Lower lobe of right lung (tissue), 2 donors: ENCODE measurements around the gene GNB1. TPM values are rescaled to one million over a fixed set of nuclear protein-coding genes. Genes with fewer than 3 reads are reported as not detected.

Source experiments
- ATAC-seq, 2 donors: fragments of 200-7000 bp; cut with Tn5 transposase; one replicate each; pipeline ENCODE4 v1.9.1; 2020 to 2022; ENCODE audit warnings: mild to moderate bottlenecking in 2 of 2, moderate library complexity in 2 of 2
- DNase-seq: peaks from one replicate; pipeline ENCODE4 v3.0.0-alpha.2; 2020
- H3K27ac ChIP-seq: fragments of 200-600 bp; one replicate; pipeline ENCODE4 v1.8.0; 2022
- H3K27me3 ChIP-seq: fragments of 200-600 bp; one replicate; pipeline ENCODE4 v1.8.0; 2022; ENCODE audit warnings: low read depth
- H3K36me3 ChIP-seq: fragments of 200-600 bp; one replicate; pipeline ENCODE4 v1.8.0; 2022; ENCODE audit warnings: mild to moderate bottlenecking
- H3K4me1 ChIP-seq: fragments of 200-600 bp; one replicate; pipeline ENCODE4 v1.8.0; 2022
- H3K4me3 ChIP-seq: fragments of 200-600 bp; one replicate; pipeline ENCODE4 v1.8.0; 2022; ENCODE audit warnings: mild to moderate bottlenecking
- H3K9me3 ChIP-seq: fragments of 200-600 bp; one replicate; pipeline ENCODE4 v1.8.0; 2022
- intact Hi-C: fragments of 100-400 bp; cut with DNase I; formaldehyde crosslinking; loops from one replicate; pipeline ENCODE4 v1.11.0; 2022
- total RNA-seq: library from RNA; stranded (reverse); fragmentation: NEBNext Ultra II Directional; extraction: Animal tissue kit (Norgen Biotek cat#: 25700); gene quantifications from one replicate; pipeline ENCODE4 v1.2.1, GENCODE V29; 2021
- TF ChIP-seq, protein P1 (sequence below): fragments of 200-600 bp; IDR thresholded peaks from one replicate; pipeline ENCODE4 v1.8.0; 2022; ENCODE audit warnings: antibody characterized with exemption, mild to moderate bottlenecking
- donor health status: DM: no; HTN: yes; CAD: no; lungs with severe emphysema.

The GNB1 gene
- total RNA-seq, 1 donor from 2014 or later: 341 TPM

- no peaks in the 10 kb centered on the region for H3K36me3 ChIP-seq
- peak within 1 kb of the TSS; percentile 65 for H3K4me3 ChIP-seq
- ATAC-seq: peak; percentile 30 to 49
- TF ChIP-seq, protein P1, sequence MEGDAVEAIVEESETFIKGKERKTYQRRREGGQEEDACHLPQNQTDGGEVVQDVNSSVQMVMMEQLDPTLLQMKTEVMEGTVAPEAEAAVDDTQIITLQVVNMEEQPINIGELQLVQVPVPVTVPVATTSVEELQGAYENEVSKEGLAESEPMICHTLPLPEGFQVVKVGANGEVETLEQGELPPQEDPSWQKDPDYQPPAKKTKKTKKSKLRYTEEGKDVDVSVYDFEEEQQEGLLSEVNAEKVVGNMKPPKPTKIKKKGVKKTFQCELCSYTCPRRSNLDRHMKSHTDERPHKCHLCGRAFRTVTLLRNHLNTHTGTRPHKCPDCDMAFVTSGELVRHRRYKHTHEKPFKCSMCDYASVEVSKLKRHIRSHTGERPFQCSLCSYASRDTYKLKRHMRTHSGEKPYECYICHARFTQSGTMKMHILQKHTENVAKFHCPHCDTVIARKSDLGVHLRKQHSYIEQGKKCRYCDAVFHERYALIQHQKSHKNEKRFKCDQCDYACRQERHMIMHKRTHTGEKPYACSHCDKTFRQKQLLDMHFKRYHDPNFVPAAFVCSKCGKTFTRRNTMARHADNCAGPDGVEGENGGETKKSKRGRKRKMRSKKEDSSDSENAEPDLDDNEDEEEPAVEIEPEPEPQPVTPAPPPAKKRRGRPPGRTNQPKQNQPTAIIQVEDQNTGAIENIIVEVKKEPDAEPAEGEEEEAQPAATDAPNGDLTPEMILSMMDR: no peak
- no peaks in the 10 kb centered on the region for H3K9me3 ChIP-seq
- H3K27me3 ChIP-seq: no peaks in the 10 kb centered on the region
- intact Hi-C loops: no loop called here
- peaks cover 13% of the 10 kb centered on the region for H3K4me1 ChIP-seq
- no peak for DNase-seq
- H3K27ac ChIP-seq: peak within 1 kb of the TSS; percentile 68
Observed at GRCh38 chr1:1918901-1919303, 28.0 kb upstream of the GNB1 start, which contains the start of gene TMEM52. TSS of gene TMEM52 (minus strand) at chr1:1919279. CDS start at chr1:1919265, 14 bp downstream.

DNA sequence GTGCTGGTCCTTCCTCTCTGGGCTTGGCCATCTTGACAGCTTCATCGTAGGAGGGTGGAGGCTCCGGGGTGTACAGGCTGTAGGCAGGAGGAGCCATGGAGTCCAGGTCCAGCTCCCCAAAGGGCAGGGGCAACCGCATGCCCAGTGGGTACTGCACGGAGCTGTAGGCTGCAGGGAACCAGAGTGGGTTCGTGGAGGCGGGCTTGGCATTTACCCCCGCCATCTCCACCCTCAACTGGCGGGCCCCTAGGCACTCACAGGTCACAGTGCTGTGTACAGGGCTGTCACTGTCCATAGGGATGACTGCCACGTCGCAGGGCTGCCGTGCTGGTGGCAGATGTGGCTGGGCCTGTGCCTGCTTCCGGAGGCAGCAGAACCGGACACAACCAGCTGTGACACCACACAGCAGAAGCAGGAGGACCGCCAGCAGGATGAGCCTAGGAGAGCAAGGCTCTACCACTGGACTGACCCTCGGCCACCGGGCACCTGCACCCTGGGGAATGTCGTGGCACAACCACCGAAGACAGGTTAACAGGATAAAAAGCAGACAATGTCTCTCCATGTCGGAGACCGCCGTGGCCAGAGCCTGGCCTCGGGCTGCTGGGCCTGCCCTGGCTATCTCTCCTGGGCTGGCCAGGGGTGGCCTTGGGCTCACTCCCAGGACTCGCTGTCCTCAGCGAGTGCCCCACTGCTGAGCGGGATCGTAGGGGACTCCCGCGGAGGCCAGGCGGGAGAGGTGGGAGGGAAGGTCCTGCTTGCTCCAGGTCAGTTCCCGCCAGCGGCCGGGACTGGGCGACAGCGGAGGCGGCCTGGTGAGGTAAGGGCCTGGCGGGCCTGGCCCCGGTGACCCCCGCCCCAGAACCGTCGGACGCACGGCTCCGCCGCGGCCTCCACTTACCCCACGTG is 27.4 kb upstream of the GNB1 start:
- Histone ChIP-seq H3K4me1 (peaks cover 13% of the 10 kb centered on the region), H3K36me3 (no peaks in the 10 kb centered on the region), H3K4me3 (peak overlapping the region; percentile 65), H3K27me3 (no peaks in the 10 kb centered on the region), H3K27ac (peak overlapping the region; percentile 53), H3K9me3 (no peaks in the 10 kb centered on the region)
- ATAC-seq: no peak
- intact Hi-C loops: no loop called here
- DNase-seq: peak; percentile 50
- TF ChIP-seq, protein P1: no peak

GRCh38 chr1:1917304-1917976 is 26.6 kb upstream of the GNB1 start:
- peak; percentile 45 for DNase-seq
- Histone ChIP-seq H3K4me1 (peaks cover 13% of the 10 kb centered on the region), H3K4me3 (no peak overlapping the region), H3K36me3 (no peaks in the 10 kb centered on the region), H3K27ac (no peak overlapping the region), H3K27me3 (no peaks in the 10 kb centered on the region), H3K9me3 (no peaks in the 10 kb centered on the region)
- TF ChIP-seq, protein P1: no peak
- intact Hi-C loops: no loop called here
- ATAC-seq: no peak

DNA sequence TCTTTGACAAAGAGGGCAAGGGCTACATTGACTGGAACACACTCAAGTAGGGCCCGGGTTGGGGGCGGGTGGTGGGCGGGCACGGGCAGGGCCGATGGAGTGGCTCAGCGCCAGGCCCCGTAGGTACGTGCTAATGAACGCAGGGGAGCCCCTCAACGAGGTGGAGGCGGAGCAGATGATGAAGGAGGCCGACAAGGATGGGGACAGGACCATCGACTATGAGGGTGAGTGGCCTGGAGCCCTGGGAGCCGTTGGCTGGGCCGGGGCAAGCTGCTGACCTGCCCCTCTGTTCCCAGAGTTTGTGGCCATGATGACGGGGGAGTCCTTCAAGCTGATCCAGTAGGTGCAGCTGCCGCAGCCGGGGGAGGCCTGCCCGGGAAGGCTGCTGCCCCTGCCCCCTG is 26.0 kb upstream of the GNB1 start:
- Histone ChIP-seq H3K36me3 (no peaks in the 10 kb centered on the region), H3K27ac (no peak overlapping the region), H3K27me3 (no peaks in the 10 kb centered on the region), H3K9me3 (no peaks in the 10 kb centered on the region), H3K4me3 (no peak overlapping the region), H3K4me1 (peaks cover 13% of the 10 kb centered on the region)
- TF ChIP-seq, protein P1: no peak
- ATAC-seq: no peak
- intact Hi-C loops: no loop called here
- DNase-seq: peak; percentile 40

DNA sequence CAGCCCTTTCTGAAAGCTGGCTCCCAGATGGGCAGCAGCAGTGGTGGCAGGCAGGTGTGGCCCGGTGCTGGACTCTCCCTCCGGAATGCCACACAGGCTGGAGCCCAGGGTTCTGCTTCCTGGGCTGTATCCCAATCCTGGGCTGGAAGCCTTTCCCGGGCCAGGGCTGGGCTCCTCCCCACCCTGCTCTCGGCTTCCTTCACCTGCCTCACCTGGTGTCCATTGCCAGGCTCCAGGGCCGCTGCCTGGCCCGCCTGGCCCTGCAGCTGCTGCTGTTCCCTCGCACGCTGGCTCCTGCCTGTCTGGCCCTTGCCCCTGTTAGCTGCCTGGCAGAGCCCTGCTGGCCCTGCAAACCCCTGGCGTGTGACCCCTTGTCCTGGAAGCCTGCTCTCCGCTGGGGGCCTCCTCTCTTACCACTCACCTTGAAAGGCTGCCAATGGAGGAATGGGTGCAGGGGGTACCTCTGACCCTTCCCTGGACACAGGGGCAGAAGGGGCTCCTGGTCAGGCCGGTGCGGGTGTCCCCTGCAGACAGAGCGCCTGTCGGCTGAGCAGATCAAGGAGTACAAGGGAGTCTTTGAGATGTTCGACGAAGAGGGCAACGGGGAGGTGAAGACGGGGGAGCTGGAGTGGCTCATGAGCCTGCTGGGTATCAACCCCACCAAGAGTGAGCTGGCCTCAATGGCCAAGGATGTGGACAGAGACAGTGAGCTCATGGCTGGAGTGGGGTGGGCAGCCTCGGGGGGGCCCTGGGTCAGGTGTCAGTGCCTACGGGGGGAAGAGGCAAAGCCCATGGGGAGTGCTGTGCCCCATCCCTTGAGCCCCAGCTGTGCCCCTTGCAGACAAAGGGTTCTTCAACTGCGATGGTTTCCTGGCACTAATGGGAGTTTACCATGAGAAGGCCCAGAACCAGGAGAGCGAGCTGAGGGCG is 25.3 kb upstream of the GNB1 start:
- Histone ChIP-seq H3K9me3 (no peaks in the 10 kb centered on the region), H3K27me3 (no peaks in the 10 kb centered on the region), H3K36me3 (no peaks in the 10 kb centered on the region), H3K4me1 (peaks cover 13% of the 10 kb centered on the region), H3K27ac (no peak overlapping the region), H3K4me3 (no peak overlapping the region)
- ATAC-seq (no peak), DNase-seq (peak; percentile 45)
- TF ChIP-seq, protein P1: no peak
- intact Hi-C loops: no loop called here
